Lower leg skin (tissue), 3 donors: ENCODE results near the gene PMM2.

Source experiments
- POLR2A ChIP-seq, 2 donors: fragments of 450-650 bp; IDR thresholded peaks; one replicate each; pipeline ENCODE4 v1.6.1; 2016 to 2017; ENCODE audit warnings: antibody characterized with exemption in 2 of 2, mild to moderate bottlenecking in 1 of 2, moderate library complexity in 1 of 2
- TF ChIP-seq, protein P1 (sequence below), 3 donors: fragments of 450-650 bp; IDR thresholded peaks; one replicate each; pipeline ENCODE4 v1.5.1; 2016; ENCODE audit warnings: antibody characterized with exemption in 3 of 3, mild to moderate bottlenecking in 3 of 3, moderate library complexity in 2 of 3

DNA sequence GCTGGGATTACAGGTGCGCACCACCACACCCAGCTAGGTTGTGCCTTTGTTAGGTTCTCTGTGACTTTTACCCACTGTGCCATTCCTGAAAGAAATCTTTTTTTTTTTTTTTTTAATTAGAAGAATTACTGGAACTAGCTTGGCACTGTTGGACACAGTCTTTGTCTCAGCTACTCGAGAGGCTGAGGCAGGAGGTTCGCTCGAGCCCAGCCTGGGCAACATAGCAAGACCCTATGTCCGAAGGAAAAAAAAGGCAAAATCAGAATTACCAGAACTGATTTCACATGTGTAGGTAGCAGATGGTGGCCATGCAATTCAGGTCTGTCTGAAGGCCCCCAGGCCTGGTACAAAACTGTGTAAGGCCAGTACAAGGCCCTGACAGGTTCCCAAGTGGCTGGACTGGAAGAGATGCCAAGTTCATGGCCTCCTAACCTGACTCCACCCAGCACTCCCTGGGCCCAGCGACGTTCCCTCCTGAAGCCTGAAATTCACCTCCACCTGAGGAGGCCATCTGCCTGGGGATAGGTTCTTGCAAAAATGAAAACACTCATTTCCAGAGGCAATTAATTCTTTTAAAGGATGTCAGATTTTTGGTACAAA is 48.2 kb downstream of the PMM2 start:
- TF ChIP-seq, protein P1, sequence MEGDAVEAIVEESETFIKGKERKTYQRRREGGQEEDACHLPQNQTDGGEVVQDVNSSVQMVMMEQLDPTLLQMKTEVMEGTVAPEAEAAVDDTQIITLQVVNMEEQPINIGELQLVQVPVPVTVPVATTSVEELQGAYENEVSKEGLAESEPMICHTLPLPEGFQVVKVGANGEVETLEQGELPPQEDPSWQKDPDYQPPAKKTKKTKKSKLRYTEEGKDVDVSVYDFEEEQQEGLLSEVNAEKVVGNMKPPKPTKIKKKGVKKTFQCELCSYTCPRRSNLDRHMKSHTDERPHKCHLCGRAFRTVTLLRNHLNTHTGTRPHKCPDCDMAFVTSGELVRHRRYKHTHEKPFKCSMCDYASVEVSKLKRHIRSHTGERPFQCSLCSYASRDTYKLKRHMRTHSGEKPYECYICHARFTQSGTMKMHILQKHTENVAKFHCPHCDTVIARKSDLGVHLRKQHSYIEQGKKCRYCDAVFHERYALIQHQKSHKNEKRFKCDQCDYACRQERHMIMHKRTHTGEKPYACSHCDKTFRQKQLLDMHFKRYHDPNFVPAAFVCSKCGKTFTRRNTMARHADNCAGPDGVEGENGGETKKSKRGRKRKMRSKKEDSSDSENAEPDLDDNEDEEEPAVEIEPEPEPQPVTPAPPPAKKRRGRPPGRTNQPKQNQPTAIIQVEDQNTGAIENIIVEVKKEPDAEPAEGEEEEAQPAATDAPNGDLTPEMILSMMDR (IDR thresholded peaks at IDR 0.05), result no peak
- no peak for TF ChIP-seq POLR2A (IDR thresholded peaks at IDR 0.05)
